Measurements from ENCODE around the gene SLC25A38.

- peak; percentile 50 for TF ChIP-seq CTCF (conservative IDR thresholded peaks at IDR 0.05; ENCODE audit: low read length)
- TF ChIP-seq EZH2phosphoT487 (IDR thresholded peaks at IDR 0.05; ENCODE audit: borderline replicate concordance), result no peak
Measured at GRCh38 chr3:39383045-39383880, at the start of gene SLC25A38.

All from Loucy (cell line).